A549 (cell line): Measurements from ENCODE around the gene EEIG1. TPM values are rescaled to one million over a fixed set of nuclear protein-coding genes. Genes with fewer than 3 reads are reported as not detected.

ENCODE experiments used
- ATAC-seq, 2 experiments: fragments of 200-7000 bp in 1 of 2; fragments of >200 bp in 1 of 2; cut with Nextera tagmentation in 1 of 2; cut with Tn5 transposase in 1 of 2; 3 replicates each; pipeline versions ENCODE4 v1.8.0 to v1.9.1; 2018 to 2020; ENCODE audit warnings: mild to moderate bottlenecking in 1 of 2, moderate library complexity in 1 of 2
- CTCF ChIA-PET: fragments of 300-600 bp; sonication (Branson Sonifier 250); formaldehyde crosslinking; extraction: SDS; loops from one replicate; lab custom pipeline; 2021; ENCODE audit warnings: antibody characterized with exemption, inconsistent platforms; lab: Yijun Ruan, JAX
- POLR2A ChIA-PET: fragments of 350-600 bp; formaldehyde crosslinking; extraction: SDS; loops from one replicate; lab custom pipeline; 2021; ENCODE audit warnings: antibody characterized with exemption, inconsistent platforms; lab: Yijun Ruan, JAX
- DNase-seq, 2 experiments: peaks; one replicate each; pipeline versions ENCODE4 v3.0.0 to v3.0.0-alpha.2; 2011 to 2016; ENCODE audit warnings: low read depth in 1 of 2, low spot score in 1 of 2
- FAIRE-seq: peaks from 2 replicates; lab custom pipeline; 2011; peaks lifted over from hg19 to GRCh38; lab: Jason Lieb, UNC
- H3K27ac ChIP-seq, 2 experiments: fragments of >200 bp; sonication (Bioruptor Twin); formaldehyde crosslinking; 3 replicates each; pipeline ENCODE4 v1.5.1; 2016 to 2017
- H3K4me1 ChIP-seq: fragments of >200 bp; sonication (Bioruptor Twin); formaldehyde crosslinking; 3 replicates; pipeline ENCODE4 v1.6.1; 2016
- H3K4me2 ChIP-seq: fragments of >200 bp; sonication (Bioruptor Twin); formaldehyde crosslinking; 3 replicates; pipeline ENCODE4 v1.6.1; 2016
- H3K4me3 ChIP-seq: fragments of >200 bp; sonication (Bioruptor Twin); formaldehyde crosslinking; 3 replicates; pipeline ENCODE4 v1.5.1; 2016
- H3K9me3 ChIP-seq: fragments of >200 bp; sonication (Bioruptor Twin); formaldehyde crosslinking; 3 replicates; pipeline ENCODE4 v1.6.1; 2016
- BHLHE40 ChIP-seq: IDR thresholded peaks from 2 replicates; pipeline ENCODE4 v1.6.1; 2012; ENCODE audit warnings: low read depth, low read length, inconsistent platforms
- CBX8 ChIP-seq: fragments of 200-600 bp; sonication (generic); IDR thresholded peaks from 2 replicates; pipeline ENCODE4 v1.6.1; 2016
- CEBPB ChIP-seq, 2 experiments: fragments of >200 bp in 1 of 2; sonication (Bioruptor Twin) in 1 of 2; formaldehyde crosslinking in 1 of 2; IDR thresholded peaks; 2 replicates each; pipeline ENCODE4 v1.6.1; 2012 to 2016
- CHD2 ChIP-seq: fragments of 150-350 bp; IDR thresholded peaks from 2 replicates; pipeline ENCODE4 v1.6.1; 2014; ENCODE audit warnings: low read length; ENCODE audit not compliant: partially characterized antibody
- EHMT2 ChIP-seq: fragments of 200-600 bp; sonication (generic); IDR thresholded peaks from 2 replicates; pipeline ENCODE4 v1.6.1; 2016; ENCODE audit warnings: antibody characterized with exemption, low read depth, mild to moderate bottlenecking, moderate library complexity
- EP300 ChIP-seq, 2 experiments: fragments of >200 bp; sonication (Bioruptor Twin); formaldehyde crosslinking; IDR thresholded peaks; 2 replicates in 1 of 2; 3 replicates in 1 of 2; pipeline ENCODE4 v1.6.1; 2016 to 2017
- ESRRA ChIP-seq: fragments of 150-350 bp; IDR thresholded peaks from 2 replicates; pipeline ENCODE4 v1.6.1; 2014; ENCODE audit warnings: mild to moderate bottlenecking, low read length, borderline replicate concordance
- FOSL2 ChIP-seq, 2 experiments: fragments of 450-650 bp in 1 of 2; fragments of >200 bp in 1 of 2; sonication (Bioruptor Twin) in 1 of 2; formaldehyde crosslinking; IDR thresholded peaks; 2 replicates each; pipeline versions ENCODE4 v1.5.0 to v1.6.1; 2016 to 2020; ENCODE audit warnings: mild to moderate bottlenecking in 1 of 2, moderate library complexity in 1 of 2
- GATA3 ChIP-seq: IDR thresholded peaks from 2 replicates; pipeline ENCODE4 v1.6.1; 2012; ENCODE audit warnings: borderline replicate concordance
- HOXA7 ChIP-seq: fragments of 250-450 bp; sonication (Bioruptor Pico); IDR thresholded peaks from 2 replicates; pipeline ENCODE4 v1.5.0; 2020; ENCODE audit warnings: mild to moderate bottlenecking, moderate library complexity
- JUN ChIP-seq, 2 experiments: fragments of >200 bp; sonication (Bioruptor Twin); formaldehyde crosslinking; IDR thresholded peaks; 2 replicates in 1 of 2; 3 replicates in 1 of 2; pipeline ENCODE4 v1.6.1; 2016 to 2017
- JUNB ChIP-seq: fragments of >200 bp; sonication (Bioruptor Twin); formaldehyde crosslinking; IDR thresholded peaks from 2 replicates; pipeline ENCODE4 v1.6.1; 2016
- MAZ ChIP-seq: fragments of 150-350 bp; IDR thresholded peaks from 2 replicates; pipeline ENCODE4 v1.6.1; 2014; ENCODE audit warnings: antibody characterized with exemption, low read depth, low read length, borderline replicate concordance
- MYC ChIP-seq: IDR thresholded peaks from 2 replicates; pipeline ENCODE4 v1.6.1; 2012; ENCODE audit warnings: mild to moderate bottlenecking, inconsistent platforms, low read length, improper control_type of control experiment, borderline replicate concordance
- NFE2L2 ChIP-seq: fragments of 150-350 bp; conservative IDR thresholded peaks from 2 replicates; pipeline ENCODE4 v1.6.1; 2014; ENCODE audit warnings: low read length
- RAD21 ChIP-seq, 2 experiments: fragments of >200 bp in 1 of 2; sonication (Bioruptor Twin) in 1 of 2; formaldehyde crosslinking in 1 of 2; IDR thresholded peaks in 1 of 2; conservative IDR thresholded peaks in 1 of 2; 2 replicates in 1 of 2; 3 replicates in 1 of 2; pipeline ENCODE4 v1.6.1; 2012 to 2018; ENCODE audit warnings: inconsistent platforms in 1 of 2
- RCOR1 ChIP-seq: fragments of 150-350 bp; IDR thresholded peaks from 2 replicates; pipeline ENCODE4 v1.6.1; 2014; ENCODE audit warnings: antibody characterized with exemption, low read length, low read depth
- RFX5 ChIP-seq: fragments of 450-650 bp; IDR thresholded peaks from 2 replicates; pipeline ENCODE4 v1.7.1; 2014; ENCODE audit warnings: antibody characterized with exemption, mild to moderate bottlenecking, moderate library complexity
- RNF2 ChIP-seq: fragments of 200-600 bp; sonication (generic); IDR thresholded peaks from 2 replicates; pipeline ENCODE4 v1.6.1; 2016; ENCODE audit warnings: low read depth, mild to moderate bottlenecking, antibody characterized with exemption, moderate library complexity, borderline replicate concordance
- SMC3 ChIP-seq: fragments of >200 bp; sonication (Bioruptor Twin); formaldehyde crosslinking; IDR thresholded peaks from 3 replicates; pipeline ENCODE4 v1.6.1; 2018; ENCODE audit warnings: inconsistent platforms
- SREBF2 ChIP-seq: fragments of 450-650 bp; IDR thresholded peaks from 2 replicates; pipeline ENCODE4 v1.6.1; 2014; ENCODE audit warnings: mild to moderate bottlenecking, moderate library complexity
- TFCP2L1 ChIP-seq: fragments of 250-450 bp; sonication (Bioruptor Pico); IDR thresholded peaks from 2 replicates; pipeline ENCODE4 v1.5.0; 2021; ENCODE audit warnings: mild to moderate bottlenecking
- TP53 ChIP-seq: fragments of 250-450 bp; sonication (Bioruptor Pico); IDR thresholded peaks from 2 replicates; pipeline ENCODE4 v1.5.0; 2021; ENCODE audit warnings: mild to moderate bottlenecking, moderate library complexity
- ZFP36 ChIP-seq: fragments of 450-650 bp; IDR thresholded peaks from 2 replicates; pipeline ENCODE4 v1.6.1; 2014; ENCODE audit warnings: borderline replicate concordance; ENCODE audit not compliant: partially characterized antibody
- WGBS: methylation state at CpG from one replicate; pipeline ENCODE4 v1.1.6; 2017; ENCODE audit errors: missing lambda C conversion rate; 5-methylcytosine and 5-hydroxymethylcytosine counted together
- polyA plus RNA-seq, 4 experiments: library from polyadenylated mRNA; depleted of rRNA in 3 of 4; stranded (reverse); fragments of >200 nt; fragmentation: RNase III in 1 of 4; extraction: RNeasy Plus Mini Kit Qiagen cat#74134 plus additional on column Dnase treatment in 1 of 4; gene quantifications; 2 replicates in 3 of 4; 3 replicates in 1 of 4; pipeline ENCODE4 v1.2.3, GENCODE V29; 2011 to 2017
- TF ChIP-seq, protein P1 (sequence below): IDR thresholded peaks from 2 replicates; pipeline ENCODE4 v1.6.1; 2012
- TF ChIP-seq, protein P2 (sequence below): IDR thresholded peaks from 2 replicates; pipeline ENCODE4 v1.6.1; 2012; ENCODE audit warnings: low read depth, borderline replicate concordance
- TF ChIP-seq, protein P3 (sequence below): fragments of 200-600 bp; sonication (generic); IDR thresholded peaks from 2 replicates; pipeline ENCODE4 v1.6.1; 2016; ENCODE audit warnings: antibody characterized with exemption, mild to moderate bottlenecking, moderate library complexity
- TF ChIP-seq, protein P4 (sequence below): fragments of 150-350 bp; IDR thresholded peaks from 2 replicates; pipeline ENCODE4 v1.6.1; 2014; ENCODE audit warnings: low read depth, mild to moderate bottlenecking, low read length
- TF ChIP-seq, protein P5 (sequence below): IDR thresholded peaks from 2 replicates; pipeline ENCODE4 v1.6.1; 2012
- TF ChIP-seq, protein P6 (sequence below): fragments of 250-450 bp; sonication (Bioruptor Pico); IDR thresholded peaks from 2 replicates; pipeline ENCODE4 v1.5.0; 2020; ENCODE audit warnings: low read depth, mild to moderate bottlenecking, moderate library complexity

EEIG1 gene
- polyA plus RNA-seq, 2 of the 4 experiments (the other 2 are of a cell fraction) = 30.3 to 33.0 TPM

DNA sequence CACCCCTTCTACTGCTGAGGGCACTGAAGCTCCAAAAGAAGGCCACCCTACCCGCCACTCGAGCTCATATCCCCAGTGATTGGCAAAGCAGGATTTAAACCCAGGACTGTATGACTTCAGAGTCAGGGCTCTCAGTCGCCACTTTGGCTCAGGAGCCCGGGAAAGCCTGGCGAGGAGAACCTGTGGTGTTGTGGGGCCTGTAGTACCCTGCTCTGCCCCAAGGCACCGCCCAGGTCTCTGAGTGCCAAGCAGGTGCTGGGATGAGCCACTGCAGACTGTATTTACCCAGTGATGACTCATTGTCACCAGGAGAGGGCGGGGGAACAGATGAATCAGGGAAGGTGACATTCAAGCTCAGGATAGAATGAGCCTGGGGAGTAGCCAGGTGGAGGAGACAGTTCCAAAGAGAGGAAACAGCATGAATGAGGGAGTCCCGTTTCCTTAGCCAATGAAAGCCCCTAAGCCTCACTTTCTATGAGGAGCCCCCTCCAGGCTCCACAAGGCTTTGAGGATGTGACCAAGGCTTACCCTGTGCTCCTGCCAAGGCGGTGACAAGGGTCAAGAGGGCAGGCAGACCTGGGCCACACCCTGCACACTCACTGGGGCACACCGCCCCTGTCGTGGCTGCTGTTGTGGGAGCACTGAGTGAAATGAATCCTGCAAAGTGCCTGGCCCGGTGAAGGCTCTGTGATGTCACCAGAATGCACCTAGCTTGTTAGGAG is 25.3 kb downstream of the EEIG1 start:
- CTCF ChIA-PET = interaction anchor here (0.6 to 35.7 kb wide), 27 partner anchors 8 to 169 kb away, joined by 3 to 827 read pairs (median 5); partner anchors contain the start of genes DPM2 and EEIG1
- WGBS = 11% methylated on average over 11 of the region's 12 CpGs
- ATAC-seq = peak; percentile 91 to 92
- Histone ChIP-seq H3K27ac (peak overlapping the region; percentile 75 to 84), H3K4me2 (peak overlapping the region; percentile 86), H3K4me1 (peaks cover 60% of the 10 kb centered on the region), H3K9me3 (no peaks in the 10 kb centered on the region), H3K4me3 (peak overlapping the region; percentile 12; the same call in 1 of the 3 replicates)
- peak; percentile 61 for FAIRE-seq
- POLR2A ChIA-PET = interaction anchor here (1.0 to 2.1 kb wide), 2 partner anchors 10 to 25 kb away, joined by 4 to 10 read pairs; partner anchors contain the start of gene EEIG1
- DNase-seq = peak; percentile 89 to 99
- TF ChIP-seq JUNB = peak; percentile 75
- no peak for TF ChIP-seq EHMT2
- TF ChIP-seq, protein P1, sequence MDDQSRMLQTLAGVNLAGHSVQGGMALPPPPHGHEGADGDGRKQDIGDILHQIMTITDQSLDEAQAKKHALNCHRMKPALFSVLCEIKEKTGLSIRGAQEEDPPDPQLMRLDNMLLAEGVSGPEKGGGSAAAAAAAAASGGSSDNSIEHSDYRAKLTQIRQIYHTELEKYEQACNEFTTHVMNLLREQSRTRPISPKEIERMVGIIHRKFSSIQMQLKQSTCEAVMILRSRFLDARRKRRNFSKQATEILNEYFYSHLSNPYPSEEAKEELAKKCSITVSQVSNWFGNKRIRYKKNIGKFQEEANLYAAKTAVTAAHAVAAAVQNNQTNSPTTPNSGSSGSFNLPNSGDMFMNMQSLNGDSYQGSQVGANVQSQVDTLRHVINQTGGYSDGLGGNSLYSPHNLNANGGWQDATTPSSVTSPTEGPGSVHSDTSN = 0 out of 2 replicates have a peak, but pooled peaks have one; percentile 58
- peak; percentile 69 for TF ChIP-seq GATA3
- TF ChIP-seq, protein P2, sequence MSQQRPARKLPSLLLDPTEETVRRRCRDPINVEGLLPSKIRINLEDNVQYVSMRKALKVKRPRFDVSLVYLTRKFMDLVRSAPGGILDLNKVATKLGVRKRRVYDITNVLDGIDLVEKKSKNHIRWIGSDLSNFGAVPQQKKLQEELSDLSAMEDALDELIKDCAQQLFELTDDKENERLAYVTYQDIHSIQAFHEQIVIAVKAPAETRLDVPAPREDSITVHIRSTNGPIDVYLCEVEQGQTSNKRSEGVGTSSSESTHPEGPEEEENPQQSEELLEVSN = no peak
- no peak; a peak in 1 of 5 replicates for TF ChIP-seq EP300 (IDR thresholded peaks at IDR 0.05)
- TF ChIP-seq RNF2 = no peak
- TF ChIP-seq FOSL2 (IDR thresholded peaks at IDR 0.05) = peak; percentile 95
- peak; percentile 99 for TF ChIP-seq FOSL2 (CRISPR knock-in tag; IDR thresholded peaks at IDR 0.05)
- TF ChIP-seq MAZ = no peak
- TF ChIP-seq NFE2L2 = no peak
- peak; percentile 70; the same call in 1 of the 2 replicates for TF ChIP-seq MYC
- TF ChIP-seq, protein P3, sequence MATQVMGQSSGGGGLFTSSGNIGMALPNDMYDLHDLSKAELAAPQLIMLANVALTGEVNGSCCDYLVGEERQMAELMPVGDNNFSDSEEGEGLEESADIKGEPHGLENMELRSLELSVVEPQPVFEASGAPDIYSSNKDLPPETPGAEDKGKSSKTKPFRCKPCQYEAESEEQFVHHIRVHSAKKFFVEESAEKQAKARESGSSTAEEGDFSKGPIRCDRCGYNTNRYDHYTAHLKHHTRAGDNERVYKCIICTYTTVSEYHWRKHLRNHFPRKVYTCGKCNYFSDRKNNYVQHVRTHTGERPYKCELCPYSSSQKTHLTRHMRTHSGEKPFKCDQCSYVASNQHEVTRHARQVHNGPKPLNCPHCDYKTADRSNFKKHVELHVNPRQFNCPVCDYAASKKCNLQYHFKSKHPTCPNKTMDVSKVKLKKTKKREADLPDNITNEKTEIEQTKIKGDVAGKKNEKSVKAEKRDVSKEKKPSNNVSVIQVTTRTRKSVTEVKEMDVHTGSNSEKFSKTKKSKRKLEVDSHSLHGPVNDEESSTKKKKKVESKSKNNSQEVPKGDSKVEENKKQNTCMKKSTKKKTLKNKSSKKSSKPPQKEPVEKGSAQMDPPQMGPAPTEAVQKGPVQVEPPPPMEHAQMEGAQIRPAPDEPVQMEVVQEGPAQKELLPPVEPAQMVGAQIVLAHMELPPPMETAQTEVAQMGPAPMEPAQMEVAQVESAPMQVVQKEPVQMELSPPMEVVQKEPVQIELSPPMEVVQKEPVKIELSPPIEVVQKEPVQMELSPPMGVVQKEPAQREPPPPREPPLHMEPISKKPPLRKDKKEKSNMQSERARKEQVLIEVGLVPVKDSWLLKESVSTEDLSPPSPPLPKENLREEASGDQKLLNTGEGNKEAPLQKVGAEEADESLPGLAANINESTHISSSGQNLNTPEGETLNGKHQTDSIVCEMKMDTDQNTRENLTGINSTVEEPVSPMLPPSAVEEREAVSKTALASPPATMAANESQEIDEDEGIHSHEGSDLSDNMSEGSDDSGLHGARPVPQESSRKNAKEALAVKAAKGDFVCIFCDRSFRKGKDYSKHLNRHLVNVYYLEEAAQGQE = no peak
- TF ChIP-seq HOXA7 (CRISPR knock-in tag) = no peak
- TF ChIP-seq ESRRA = peak; percentile 91
- TF ChIP-seq TP53 (CRISPR knock-in tag) = no peak
- TF ChIP-seq, protein P4, sequence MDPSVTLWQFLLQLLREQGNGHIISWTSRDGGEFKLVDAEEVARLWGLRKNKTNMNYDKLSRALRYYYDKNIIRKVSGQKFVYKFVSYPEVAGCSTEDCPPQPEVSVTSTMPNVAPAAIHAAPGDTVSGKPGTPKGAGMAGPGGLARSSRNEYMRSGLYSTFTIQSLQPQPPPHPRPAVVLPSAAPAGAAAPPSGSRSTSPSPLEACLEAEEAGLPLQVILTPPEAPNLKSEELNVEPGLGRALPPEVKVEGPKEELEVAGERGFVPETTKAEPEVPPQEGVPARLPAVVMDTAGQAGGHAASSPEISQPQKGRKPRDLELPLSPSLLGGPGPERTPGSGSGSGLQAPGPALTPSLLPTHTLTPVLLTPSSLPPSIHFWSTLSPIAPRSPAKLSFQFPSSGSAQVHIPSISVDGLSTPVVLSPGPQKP = no peak
- TF ChIP-seq, protein P5, sequence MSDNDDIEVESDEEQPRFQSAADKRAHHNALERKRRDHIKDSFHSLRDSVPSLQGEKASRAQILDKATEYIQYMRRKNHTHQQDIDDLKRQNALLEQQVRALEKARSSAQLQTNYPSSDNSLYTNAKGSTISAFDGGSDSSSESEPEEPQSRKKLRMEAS = peak; percentile 71
- TF ChIP-seq, protein P6, sequence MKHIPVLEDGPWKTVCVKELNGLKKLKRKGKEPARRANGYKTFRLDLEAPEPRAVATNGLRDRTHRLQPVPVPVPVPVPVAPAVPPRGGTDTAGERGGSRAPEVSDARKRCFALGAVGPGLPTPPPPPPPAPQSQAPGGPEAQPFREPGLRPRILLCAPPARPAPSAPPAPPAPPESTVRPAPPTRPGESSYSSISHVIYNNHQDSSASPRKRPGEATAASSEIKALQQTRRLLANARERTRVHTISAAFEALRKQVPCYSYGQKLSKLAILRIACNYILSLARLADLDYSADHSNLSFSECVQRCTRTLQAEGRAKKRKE (CRISPR knock-in tag) = 0 out of 2 replicates have a peak, but pooled peaks have one; percentile 15
- peak; percentile 25; the same call in 1 of the 2 replicates for TF ChIP-seq BHLHE40
- TF ChIP-seq SREBF2 = no peak
- no peak; the same call in 1 of the 2 replicates for TF ChIP-seq TFCP2L1 (CRISPR knock-in tag)
- TF ChIP-seq CBX8 = no peak
- TF ChIP-seq CHD2 = no peak
- peak; percentile 50; the same call in 1 of the 3 replicates for TF ChIP-seq SMC3
- TF ChIP-seq CEBPB (IDR thresholded peaks at IDR 0.05) = no peak
- TF ChIP-seq RFX5 = no peak
- peak; percentile 78; the same call in 1 of the 2 replicates for TF ChIP-seq RCOR1
- peak; percentile 52 to 59; a peak in 1 of 5 replicates for TF ChIP-seq JUN (IDR thresholded peaks at IDR 0.05)
- no peak for TF ChIP-seq ZFP36
- peak; percentile 37 to 42; a peak in 2 of 5 replicates for TF ChIP-seq RAD21 (conservative IDR thresholded peaks at IDR 0.05 in 1 of 2, IDR thresholded peaks at IDR 0.05 in 1 of 2)
